H1 (cell line): Measurements from ENCODE around the gene SLC66A1. TPM values are rescaled to one million over a fixed set of nuclear protein-coding genes. Genes with fewer than 3 reads are reported as not detected.

Source experiments
- CHD7 ChIP-seq: fragments of 300-600 bp; sonication (generic); IDR thresholded peaks from 2 replicates; pipeline ENCODE4 v1.7.1; 2012; ENCODE audit warnings: low read length, moderate library complexity, mild to moderate bottlenecking, inconsistent platforms; ENCODE audit not compliant: insufficient replicate concordance
- CTCF ChIP-seq, 3 experiments: IDR thresholded peaks; 1 replicate in 2 of 3; 2 replicates in 1 of 3; pipeline versions ENCODE4 v1.5.1 to v1.6.1; 2011; ENCODE audit warnings: low read length in 3 of 3, mild to moderate bottlenecking in 3 of 3, inconsistent platforms in 2 of 3, low read depth in 1 of 3, moderate library complexity in 1 of 3; ENCODE audit not compliant: insufficient read depth in 1 of 3; ENCODE audit errors: control extremely low read depth in 1 of 3
- SP1 ChIP-seq: IDR thresholded peaks from 2 replicates; pipeline ENCODE4 v1.6.1; 2011; ENCODE audit warnings: low read depth, low read length
- polyA plus RNA-seq, 7 experiments: library from polyadenylated mRNA; depleted of rRNA in 3 of 7; stranded (reverse) in 5 of 7; unstranded in 2 of 7; fragments of >200 nt in 5 of 7; fragments of 200-250 nt in 2 of 7; gene quantifications; 1 replicate in 5 of 7; 2 replicates in 1 of 7; 4 replicates in 1 of 7; pipeline versions ENCODE4 v1.2.1 to v1.2.3, GENCODE V29; 2011 to 2013; ENCODE audit warnings: missing spikeins in 2 of 7, mixed read lengths in 2 of 7
- total RNA-seq: library from RNA; stranded (reverse); fragmentation: NEBNext Ultra II Directional; extraction: Animal tissue kit (Norgen Biotek cat#: 25700); gene quantifications from 2 replicates; pipeline ENCODE4 v1.2.1, GENCODE V29; 2021

SLC66A1 gene
- total and polyA plus RNA-seq, 2 of the 8 experiments (the other 6 are each of a cell fraction or from before 2014, with no cell fraction given), result 16.8 to 27.9 TPM

- no peak for TF ChIP-seq CHD7
- TF ChIP-seq SP1, result no peak
- no peak for TF ChIP-seq CTCF (IDR thresholded peaks at IDR 0.05; ENCODE audit: control extremely low read depth in 1 of 3, insufficient read depth in 1 of 3, low read depth in 1 of 3, low read length in 3 of 3)
Observed at GRCh38 chr1:19360843-19361610, 48.9 kb downstream of the SLC66A1 start (continued).
